Esophagus (tissue), 2 donors: ENCODE data around the gene FBXW8. TPM values are rescaled to one million over a fixed set of nuclear protein-coding genes. Genes with fewer than 3 reads are reported as not detected.

Experiments used
- H3K27ac ChIP-seq, 2 donors: one replicate each; pipeline ENCODE4 v1.5.1; 2013; ENCODE audit warnings: low read depth in 2 of 2, mild to moderate bottlenecking in 2 of 2, inconsistent platforms in 1 of 2, low read length in 1 of 2, moderate library complexity in 1 of 2
- H3K27me3 ChIP-seq, 2 donors: one replicate each; pipeline ENCODE4 v1.6.1; 2013; ENCODE audit warnings: low read length in 2 of 2, control low read depth in 1 of 2, mild to moderate bottlenecking in 1 of 2; ENCODE audit not compliant: insufficient read depth in 2 of 2, control insufficient read depth in 1 of 2
- H3K36me3 ChIP-seq, 2 donors: one replicate each; pipeline ENCODE4 v1.6.1; 2013; ENCODE audit warnings: low read length in 1 of 2; ENCODE audit not compliant: control insufficient read depth in 2 of 2, insufficient read depth in 2 of 2
- H3K4me1 ChIP-seq, 2 donors: one replicate each; pipeline ENCODE4 v1.6.1; 2013; ENCODE audit warnings: low read length in 1 of 2; ENCODE audit not compliant: control insufficient read depth in 2 of 2, insufficient read depth in 2 of 2
- H3K4me3 ChIP-seq, 2 donors: one replicate each; pipeline ENCODE4 v1.5.1; 2013; ENCODE audit warnings: low read length in 2 of 2, mild to moderate bottlenecking in 2 of 2, low read depth in 1 of 2, moderate library complexity in 1 of 2
- H3K9me3 ChIP-seq, 2 donors: one replicate each; pipeline ENCODE4 v1.6.1; 2013; ENCODE audit warnings: mild to moderate bottlenecking in 2 of 2, low read depth in 1 of 2, low read length in 1 of 2, moderate library complexity in 1 of 2; ENCODE audit not compliant: control insufficient read depth in 2 of 2, insufficient read depth in 1 of 2
- WGBS, 2 donors: extraction: QIAGEN DNeasy Blood & Tissue Kit; methylation state at CpG; one replicate each; pipeline ENCODE4 v1.1.7; 2013; 5-methylcytosine and 5-hydroxymethylcytosine counted together
- polyA plus RNA-seq, 2 donors: library from polyadenylated mRNA; stranded (reverse); fragments of 200-250 nt; gene quantifications; one replicate each; pipeline ENCODE4 v1.2.3, GENCODE V29; 2013
- donor health status: healthy with polysubstance abuse.
- donor health status: Bipolar disorder and iron deficiency.

FBXW8 gene
- polyA plus RNA-seq, 2 donors = 2.7 to 3.7 TPM

GRCh38 chr12:116885491-116885890, 25.3 kb upstream of the FBXW8 start:
- peaks cover 0 to 6% of the 10 kb centered on the region in 2 donors for H3K4me1 ChIP-seq
- peaks cover 1 to 10% of the 10 kb centered on the region in 2 donors for H3K27me3 ChIP-seq
- H3K9me3 ChIP-seq = no peaks in the 10 kb centered on the region
- WGBS, 2 donors = 80 to 85% methylated on average over 2 of the region's 2 CpGs
- no peaks in the 10 kb centered on the region for H3K36me3 ChIP-seq
- H3K4me3 ChIP-seq = no peak overlapping the region
- no peak overlapping the region for H3K27ac ChIP-seq

- 90 to 97% methylated on average over 1 of the region's 1 CpG for WGBS, 2 donors
- Histone ChIP-seq H3K9me3 (no peaks in the 10 kb centered on the region), H3K27me3 (no peaks in the 10 kb centered on the region), H3K4me3 (no peak overlapping the region), H3K36me3 (no peaks in the 10 kb centered on the region), H3K27ac (no peak overlapping the region), H3K4me1 (no peaks in the 10 kb centered on the region)
These were observed 23.5 kb upstream of the FBXW8 start for GRCh38 chr12:116887244-116887643.

DNA sequence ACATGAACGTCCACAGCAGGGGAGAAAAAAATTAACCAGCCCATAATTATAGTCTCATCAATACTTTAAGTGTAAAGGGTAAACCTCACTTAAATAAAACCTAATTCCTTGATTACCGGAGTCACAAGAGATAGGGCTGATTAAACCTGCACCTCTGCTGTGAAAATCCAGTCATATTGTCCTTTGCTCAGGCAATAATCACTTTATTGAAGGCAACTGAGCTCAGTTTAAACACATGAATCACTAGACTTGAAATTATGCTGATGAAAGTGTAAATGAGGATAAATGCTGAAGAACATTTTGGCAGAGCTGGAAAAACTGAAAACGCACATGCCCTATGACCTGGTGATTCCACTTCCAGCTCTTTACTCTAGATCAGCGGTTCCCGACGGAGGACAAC, 22.9 kb upstream of the FBXW8 start:
- no peaks in the 10 kb centered on the region for H3K4me1 ChIP-seq
- WGBS, 2 donors = 68 to 74% methylated on average over 6 of the region's 6 CpGs
- no peaks in the 10 kb centered on the region for H3K27me3 ChIP-seq
- no peaks in the 10 kb centered on the region for H3K36me3 ChIP-seq
- H3K9me3 ChIP-seq = no peaks in the 10 kb centered on the region
- H3K27ac ChIP-seq = no peak overlapping the region
- H3K4me3 ChIP-seq = no peak overlapping the region

DNA sequence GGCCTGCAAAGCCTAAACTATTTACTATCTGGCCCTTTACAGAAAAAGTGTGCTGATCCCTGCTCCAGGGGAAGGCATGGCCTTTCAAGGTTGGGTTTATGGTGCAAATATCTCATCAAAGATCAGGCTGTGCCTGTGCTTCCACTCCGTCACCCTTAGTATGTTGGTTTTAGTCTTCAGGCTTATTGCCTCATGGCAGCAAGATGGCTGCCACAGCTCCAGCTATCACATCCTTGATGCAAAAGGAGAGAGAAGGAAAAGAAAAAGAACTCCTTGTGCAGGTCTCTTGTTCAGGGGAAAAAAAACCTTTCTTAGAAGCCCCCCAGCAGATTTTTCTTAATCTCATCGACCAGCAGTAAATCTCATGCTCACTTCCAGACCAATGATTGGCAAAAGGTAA, 20.4 kb upstream of the FBXW8 start:
- WGBS, 2 donors = 93 to 95% methylated on average over 2 of the region's 2 CpGs
- Histone ChIP-seq H3K4me1 (no peaks in the 10 kb centered on the region), H3K27me3 (no peaks in the 10 kb centered on the region), H3K36me3 (no peaks in the 10 kb centered on the region), H3K9me3 (no peaks in the 10 kb centered on the region), H3K4me3 (no peak overlapping the region), H3K27ac (no peak overlapping the region)

DNA sequence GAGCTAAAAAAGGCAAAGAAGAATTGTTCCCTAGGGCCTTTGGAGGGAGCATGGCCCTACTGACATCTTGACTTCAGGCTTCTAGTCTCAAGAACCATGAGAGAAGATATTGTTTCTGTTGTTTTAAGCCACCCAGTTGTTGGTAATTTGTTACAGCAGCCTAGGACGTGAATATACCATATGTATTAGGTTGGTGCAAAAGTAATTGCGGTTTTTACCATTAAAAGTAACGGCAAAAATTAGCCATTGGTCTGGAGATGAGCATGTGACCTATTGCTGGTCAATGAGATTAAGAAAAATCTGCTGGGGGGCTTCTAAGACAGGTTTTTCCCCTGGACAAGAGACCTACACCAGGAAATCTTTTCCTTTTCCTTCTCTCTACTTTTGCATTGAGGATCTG, 19.7 kb upstream of the FBXW8 start:
- Histone ChIP-seq H3K4me1 (no peaks in the 10 kb centered on the region), H3K9me3 (no peaks in the 10 kb centered on the region), H3K27ac (no peak overlapping the region), H3K27me3 (no peaks in the 10 kb centered on the region), H3K4me3 (no peak overlapping the region), H3K36me3 (no peaks in the 10 kb centered on the region)
- 89% methylated on average over 3 of the region's 3 CpGs for WGBS, 2 donors

- Histone ChIP-seq H3K27ac (no peak overlapping the region), H3K27me3 (no peaks in the 10 kb centered on the region), H3K4me3 (no peak overlapping the region), H3K36me3 (no peaks in the 10 kb centered on the region), H3K4me1 (no peaks in the 10 kb centered on the region), H3K9me3 (peaks cover 0 to 3% of the 10 kb centered on the region in 2 donors)
- WGBS, 2 donors = 79 to 82% methylated on average over 12 of the region's 12 CpGs
These were observed 18.2 kb upstream of the FBXW8 start for GRCh38 chr12:116892349-116893140.

DNA sequence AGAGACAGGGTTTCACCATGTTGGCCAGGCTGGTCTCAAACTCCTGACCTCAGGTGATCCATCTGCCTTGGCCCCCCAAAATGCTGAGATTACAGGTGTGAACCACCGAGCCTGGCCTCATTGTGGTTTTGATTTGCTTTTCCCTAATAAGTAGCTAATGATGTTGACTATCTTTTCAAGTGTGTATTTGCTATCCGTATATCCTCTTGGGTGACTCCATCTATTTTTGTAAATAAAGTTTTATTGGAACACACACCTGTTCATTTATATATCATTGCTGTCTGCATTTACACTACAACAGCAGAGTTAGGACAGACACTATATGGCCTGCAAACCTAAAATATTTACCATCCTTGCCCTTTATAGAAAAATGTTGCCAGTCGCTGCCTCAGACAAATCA, 15.8 kb upstream of the FBXW8 start:
- no peak overlapping the region for H3K27ac ChIP-seq
- 78 to 79% methylated on average over 3 of the region's 3 CpGs for whole genome bisulfite sequencing, 2 donors
- H3K9me3 ChIP-seq = peaks cover 0 to 3% of the 10 kb centered on the region in 2 donors
- H3K27me3 ChIP-seq = no peaks in the 10 kb centered on the region
- no peaks in the 10 kb centered on the region for H3K4me1 ChIP-seq
- H3K4me3 ChIP-seq = no peak overlapping the region
- no peaks in the 10 kb centered on the region for H3K36me3 ChIP-seq

DNA sequence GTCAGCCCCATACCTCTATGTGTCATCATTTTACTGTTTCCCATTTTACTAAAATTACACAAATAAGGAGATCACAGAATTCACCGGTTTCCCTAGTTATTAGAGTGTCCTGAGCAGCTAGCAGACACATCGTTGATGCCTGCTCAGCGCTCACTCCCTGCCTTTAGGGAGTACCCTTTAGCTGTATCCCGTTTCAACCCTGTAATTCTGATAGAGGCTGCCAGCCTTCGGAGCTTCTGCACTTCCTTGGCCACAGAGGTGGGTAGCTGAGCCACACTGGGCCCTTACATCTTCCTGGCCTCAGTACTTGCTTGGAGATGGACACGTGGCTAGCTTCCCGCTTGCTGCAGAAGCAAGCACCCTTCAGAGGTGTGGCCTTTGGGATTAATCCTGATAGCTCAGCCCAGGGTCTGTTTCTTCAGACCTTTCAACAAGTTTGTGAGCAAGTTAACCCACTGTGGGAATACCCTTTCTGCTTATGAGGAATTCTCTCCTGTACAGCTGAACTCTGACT, 14.3 kb upstream of the FBXW8 start:
- WGBS, 2 donors = 63 to 64% methylated on average over 7 of the region's 7 CpGs

GRCh38 chr12:116897476-116897875, 13.3 kb upstream of the FBXW8 start:
- Histone ChIP-seq H3K36me3 (no peaks in the 10 kb centered on the region), H3K4me3 (no peak overlapping the region), H3K27ac (no peak overlapping the region), H3K9me3 (peaks cover 0 to 3% of the 10 kb centered on the region in 2 donors), H3K4me1 (no peaks in the 10 kb centered on the region), H3K27me3 (no peaks in the 10 kb centered on the region)
- 56 to 81% methylated on average over 4 of the region's 4 CpGs for WGBS, 2 donors

More for the DNA sequence above, 14.3 kb upstream of the FBXW8 start:
- H3K27ac ChIP-seq = no peak overlapping the region
- H3K4me1 ChIP-seq = no peaks in the 10 kb centered on the region
- peaks cover 0 to 3% of the 10 kb centered on the region in 2 donors for H3K9me3 ChIP-seq
- no peak overlapping the region for H3K4me3 ChIP-seq
- H3K36me3 ChIP-seq = no peaks in the 10 kb centered on the region
- H3K27me3 ChIP-seq = no peaks in the 10 kb centered on the region

DNA sequence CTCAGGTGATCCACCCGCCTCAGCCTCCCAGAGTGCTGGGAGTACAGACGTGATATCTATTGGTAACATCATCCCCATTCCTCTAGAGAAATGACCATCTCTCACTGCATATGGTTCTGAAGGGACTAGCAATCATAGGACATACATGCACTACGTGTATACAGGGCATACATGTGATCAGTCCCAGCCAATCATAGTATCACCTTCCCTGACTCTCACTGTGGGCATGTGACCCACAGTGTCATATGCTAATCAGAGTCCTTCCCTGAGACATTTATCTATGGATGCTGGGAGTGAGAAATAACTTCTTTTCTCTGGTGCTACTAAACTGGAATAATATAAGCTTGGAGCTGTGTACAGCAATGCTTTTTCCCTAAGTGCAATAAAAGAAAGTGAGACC, 12.1 kb upstream of the FBXW8 start:
- WGBS, 2 donors = 60 to 63% methylated on average over 3 of the region's 3 CpGs
- Histone ChIP-seq H3K4me1 (no peaks in the 10 kb centered on the region), H3K36me3 (no peaks in the 10 kb centered on the region), H3K4me3 (no peak overlapping the region), H3K27ac (no peak overlapping the region), H3K27me3 (no peaks in the 10 kb centered on the region), H3K9me3 (peaks cover 0 to 3% of the 10 kb centered on the region in 2 donors)
